A549 (cell line): ENCODE data around the gene TMEM185B.

Source experiments
- JUN ChIP-seq, 2 experiments: fragments of >200 bp; sonication (Bioruptor Twin); formaldehyde crosslinking; IDR thresholded peaks; 2 replicates in 1 of 2; 3 replicates in 1 of 2; pipeline ENCODE4 v1.6.1; 2016 to 2017
- MAZ ChIP-seq: fragments of 150-350 bp; IDR thresholded peaks from 2 replicates; pipeline ENCODE4 v1.6.1; 2014; ENCODE audit warnings: antibody characterized with exemption, low read depth, low read length, borderline replicate concordance
- POLR2A ChIP-seq: IDR thresholded peaks from 2 replicates; pipeline ENCODE4 v1.6.1; 2012; ENCODE audit warnings: mild to moderate bottlenecking, low read length
- TF ChIP-seq, protein P1 (sequence below): fragments of >200 bp; sonication (Bioruptor Twin); formaldehyde crosslinking; IDR thresholded peaks from 3 replicates; pipeline ENCODE4 v1.5.1; 2016

DNA sequence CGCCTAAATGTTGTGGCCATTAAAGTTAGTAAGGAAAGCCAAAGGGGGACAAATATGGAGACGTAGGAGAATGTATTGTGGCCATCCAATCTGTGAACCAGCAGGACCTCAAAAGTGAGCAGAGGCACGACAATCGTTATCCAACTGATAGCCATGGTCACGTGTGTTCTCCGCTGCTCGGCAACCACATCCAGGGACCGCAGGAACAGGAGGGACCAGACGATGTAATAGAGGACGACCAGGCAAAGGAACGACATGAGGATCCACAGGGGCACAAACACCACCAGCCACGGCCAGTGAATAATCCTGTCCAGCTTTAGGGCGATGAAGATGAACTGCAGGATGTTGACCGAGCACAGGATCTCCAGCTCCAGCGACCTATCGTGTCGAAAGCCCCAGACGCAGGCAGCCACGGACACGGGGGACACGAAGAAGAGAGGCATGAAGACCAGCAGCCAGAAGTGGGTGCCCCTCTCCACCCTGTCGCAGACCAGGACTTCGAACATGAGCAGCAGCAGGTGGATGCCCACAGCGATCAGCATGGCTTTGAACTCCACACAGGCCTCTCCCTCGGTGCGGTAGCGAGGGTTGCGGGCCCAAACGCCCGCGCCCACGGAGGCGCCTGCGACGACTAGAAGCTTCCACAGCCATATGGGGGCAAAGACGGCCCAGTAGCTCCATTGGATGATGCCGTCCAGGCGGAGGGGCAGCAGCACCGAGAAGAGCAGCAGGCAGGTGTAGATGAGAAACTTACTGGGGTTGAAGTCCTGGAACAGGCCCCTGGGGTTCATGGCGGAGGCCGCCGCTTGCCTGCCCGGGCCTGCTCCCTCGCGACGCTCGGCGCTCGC is 790 bp downstream of the TMEM185B start:
- no peak for TF ChIP-seq MAZ
- no peak for TF ChIP-seq JUN (IDR thresholded peaks at IDR 0.05)
- TF ChIP-seq POLR2A: no peak
- TF ChIP-seq, protein P1, sequence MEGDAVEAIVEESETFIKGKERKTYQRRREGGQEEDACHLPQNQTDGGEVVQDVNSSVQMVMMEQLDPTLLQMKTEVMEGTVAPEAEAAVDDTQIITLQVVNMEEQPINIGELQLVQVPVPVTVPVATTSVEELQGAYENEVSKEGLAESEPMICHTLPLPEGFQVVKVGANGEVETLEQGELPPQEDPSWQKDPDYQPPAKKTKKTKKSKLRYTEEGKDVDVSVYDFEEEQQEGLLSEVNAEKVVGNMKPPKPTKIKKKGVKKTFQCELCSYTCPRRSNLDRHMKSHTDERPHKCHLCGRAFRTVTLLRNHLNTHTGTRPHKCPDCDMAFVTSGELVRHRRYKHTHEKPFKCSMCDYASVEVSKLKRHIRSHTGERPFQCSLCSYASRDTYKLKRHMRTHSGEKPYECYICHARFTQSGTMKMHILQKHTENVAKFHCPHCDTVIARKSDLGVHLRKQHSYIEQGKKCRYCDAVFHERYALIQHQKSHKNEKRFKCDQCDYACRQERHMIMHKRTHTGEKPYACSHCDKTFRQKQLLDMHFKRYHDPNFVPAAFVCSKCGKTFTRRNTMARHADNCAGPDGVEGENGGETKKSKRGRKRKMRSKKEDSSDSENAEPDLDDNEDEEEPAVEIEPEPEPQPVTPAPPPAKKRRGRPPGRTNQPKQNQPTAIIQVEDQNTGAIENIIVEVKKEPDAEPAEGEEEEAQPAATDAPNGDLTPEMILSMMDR: no peak
